ENCODE data around the gene AQP2. TPM values are rescaled to one million over a fixed set of nuclear protein-coding genes. Genes with fewer than 3 reads are reported as not detected.

Gene AQP2
- total RNA-seq, 1 experiment from 2014 or later = not detected

DNA sequence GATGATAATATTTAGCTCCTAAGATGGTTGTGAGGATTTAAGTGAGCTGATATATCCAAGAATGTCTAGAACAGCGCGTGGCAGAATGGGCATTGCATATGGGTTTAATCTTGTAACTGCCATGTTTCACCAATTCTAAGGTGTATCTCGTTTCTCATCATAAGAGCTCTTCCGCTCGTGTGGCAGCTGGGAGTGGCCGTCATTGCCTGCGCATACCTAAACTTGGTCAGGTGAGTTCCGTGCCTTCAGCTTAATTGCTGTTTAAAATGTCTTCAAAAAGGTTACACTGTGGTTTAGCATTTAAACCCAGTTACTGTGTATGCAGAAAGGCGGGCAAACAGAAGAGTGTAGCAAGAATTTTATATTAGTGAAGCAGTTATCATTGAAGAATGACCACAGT is 4.5 kb upstream of the AQP2 start:
- BruUV-seq (replicated peaks) = no TSS peak
- DNase-seq (ENCODE audit: low read depth, low spot score) (no peak), ATAC-seq (peak; percentile 9)
- TF ChIP-seq RAD21 (IDR thresholded peaks at IDR 0.05; ENCODE audit: low read depth) = no peak
- no peak for TF ChIP-seq SRF (IDR thresholded peaks at IDR 0.05; ENCODE audit: low read depth)
- H2AFZ ChIP-seq (ENCODE audit: low read depth, low read length, poor library complexity, severe bottlenecking) = peak overlapping the region; percentile 97
- POLR2A ChIA-PET = interaction anchor here (1.1 to 1.9 kb wide), 3 partner anchors 14 to 205 kb away, joined by 3 to 7 read pairs (median 6); partner anchors contain the start of gene TMBIM6
- intact Hi-C loops (cut with micrococcal nuclease) = no loop called here
- RAD21 ChIA-PET (ENCODE audit: low non-redundant PET in 1 of 2, low total read pairs in 2 of 2, uncharacterized antibody in 2 of 2, unreplicated experiment in 2 of 2) = interaction anchor here (0.6 to 1.6 kb wide), 5 partner anchors 14 to 1254 kb away, joined by 3 to 6 read pairs (median 3); no protein-coding TSS in a partner anchor
- H3K27ac ChIP-seq (ENCODE audit: low read depth, low read length) = no peak overlapping the region
- H3K36me3 ChIP-seq (ENCODE audit: control insufficient read depth in 1 of 2, insufficient read depth in 2 of 2, low read length in 2 of 2) = no peaks in the 10 kb centered on the region
- no peaks in the 10 kb centered on the region for H4K20me1 ChIP-seq (ENCODE audit: insufficient read depth)
- no peaks in the 10 kb centered on the region for H3K9me2 ChIP-seq (ENCODE audit: insufficient read depth)
- 0 out of 2 replicates have a peak overlapping the region, but pooled peaks have one; percentile 18 for H3K9ac ChIP-seq (ENCODE audit: low read length)
- peak overlapping the region; percentile 57 for H3K4me2 ChIP-seq (ENCODE audit: low read length)
- H3K27me3 ChIP-seq (ENCODE audit: insufficient read depth, low read length) = no peaks in the 10 kb centered on the region
- H3K4me1 ChIP-seq (ENCODE audit: control insufficient read depth in 1 of 2, insufficient read depth in 2 of 2, low read length in 2 of 2) = peaks cover 3 to 13% of the 10 kb centered on the region in 2 experiments; a peak in 3 of 4 replicates
- CTCF ChIA-PET = interaction anchor here (0.9 to 4.0 kb wide), 20 partner anchors 9 to 323 kb away, joined by 3 to 45 read pairs (median 8); partner anchors contain the start of gene PRPF40B
- no peaks in the 10 kb centered on the region for H3K9me3 ChIP-seq (ENCODE audit: control insufficient read depth in 1 of 2, insufficient read depth in 1 of 2, low read depth in 1 of 2, low read length in 2 of 2)
- H3K4me3 ChIP-seq (replicated peaks in 1 of 2; ENCODE audit: low read depth in 1 of 2, low read length in 2 of 2) = no peak overlapping the region
- H3K79me2 ChIP-seq (ENCODE audit: insufficient read depth, low read length) = no peaks in the 10 kb centered on the region

DNA sequence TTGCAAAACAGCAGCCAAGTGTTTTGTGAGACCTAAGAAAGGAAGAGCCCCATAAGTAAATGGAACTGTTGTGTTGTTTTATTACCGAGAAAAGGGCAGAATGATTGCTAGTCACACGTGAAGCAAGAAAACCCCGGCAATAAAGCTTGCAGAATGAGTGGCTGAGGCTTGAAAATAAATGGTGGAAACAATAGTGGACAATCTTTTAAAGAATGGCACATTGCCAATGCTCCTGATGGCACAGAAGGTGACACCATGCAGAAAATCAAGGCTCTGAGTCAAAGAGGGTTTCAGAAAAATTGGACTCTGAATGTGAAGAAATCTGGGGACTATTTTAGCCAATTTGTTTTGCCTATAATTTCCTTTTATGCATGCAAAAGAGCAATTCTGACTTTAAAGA is 4.0 kb upstream of the AQP2 start:
- H3K36me3 ChIP-seq (ENCODE audit: control insufficient read depth in 1 of 2, insufficient read depth in 2 of 2, low read length in 2 of 2) = no peaks in the 10 kb centered on the region
- no peaks in the 10 kb centered on the region for H3K27me3 ChIP-seq (ENCODE audit: insufficient read depth, low read length)
- no peak overlapping the region for H3K4me2 ChIP-seq (ENCODE audit: low read length)
- H3K9me3 ChIP-seq (ENCODE audit: control insufficient read depth in 1 of 2, insufficient read depth in 1 of 2, low read depth in 1 of 2, low read length in 2 of 2) = no peaks in the 10 kb centered on the region
- H4K20me1 ChIP-seq (ENCODE audit: insufficient read depth) = no peaks in the 10 kb centered on the region
- TF ChIP-seq SIN3A (IDR thresholded peaks at IDR 0.05; ENCODE audit: low read depth) = no peak
- TF ChIP-seq, protein P1, sequence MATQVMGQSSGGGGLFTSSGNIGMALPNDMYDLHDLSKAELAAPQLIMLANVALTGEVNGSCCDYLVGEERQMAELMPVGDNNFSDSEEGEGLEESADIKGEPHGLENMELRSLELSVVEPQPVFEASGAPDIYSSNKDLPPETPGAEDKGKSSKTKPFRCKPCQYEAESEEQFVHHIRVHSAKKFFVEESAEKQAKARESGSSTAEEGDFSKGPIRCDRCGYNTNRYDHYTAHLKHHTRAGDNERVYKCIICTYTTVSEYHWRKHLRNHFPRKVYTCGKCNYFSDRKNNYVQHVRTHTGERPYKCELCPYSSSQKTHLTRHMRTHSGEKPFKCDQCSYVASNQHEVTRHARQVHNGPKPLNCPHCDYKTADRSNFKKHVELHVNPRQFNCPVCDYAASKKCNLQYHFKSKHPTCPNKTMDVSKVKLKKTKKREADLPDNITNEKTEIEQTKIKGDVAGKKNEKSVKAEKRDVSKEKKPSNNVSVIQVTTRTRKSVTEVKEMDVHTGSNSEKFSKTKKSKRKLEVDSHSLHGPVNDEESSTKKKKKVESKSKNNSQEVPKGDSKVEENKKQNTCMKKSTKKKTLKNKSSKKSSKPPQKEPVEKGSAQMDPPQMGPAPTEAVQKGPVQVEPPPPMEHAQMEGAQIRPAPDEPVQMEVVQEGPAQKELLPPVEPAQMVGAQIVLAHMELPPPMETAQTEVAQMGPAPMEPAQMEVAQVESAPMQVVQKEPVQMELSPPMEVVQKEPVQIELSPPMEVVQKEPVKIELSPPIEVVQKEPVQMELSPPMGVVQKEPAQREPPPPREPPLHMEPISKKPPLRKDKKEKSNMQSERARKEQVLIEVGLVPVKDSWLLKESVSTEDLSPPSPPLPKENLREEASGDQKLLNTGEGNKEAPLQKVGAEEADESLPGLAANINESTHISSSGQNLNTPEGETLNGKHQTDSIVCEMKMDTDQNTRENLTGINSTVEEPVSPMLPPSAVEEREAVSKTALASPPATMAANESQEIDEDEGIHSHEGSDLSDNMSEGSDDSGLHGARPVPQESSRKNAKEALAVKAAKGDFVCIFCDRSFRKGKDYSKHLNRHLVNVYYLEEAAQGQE (IDR thresholded peaks at IDR 0.05; ENCODE audit: low read depth) = no peak
- no peak for TF ChIP-seq EGR1 (IDR thresholded peaks at IDR 0.05; ENCODE audit: low read depth)
- intact Hi-C loops (cut with micrococcal nuclease) = no loop called here
- DNase-seq (ENCODE audit: low read depth, low spot score) = no peak
- no peak overlapping the region for H3K9ac ChIP-seq (ENCODE audit: low read length)
- H3K79me2 ChIP-seq (ENCODE audit: insufficient read depth, low read length) = no peaks in the 10 kb centered on the region
- H2AFZ ChIP-seq (ENCODE audit: low read depth, low read length, poor library complexity, severe bottlenecking) = peak overlapping the region; percentile 97
- no peak overlapping the region for H3K4me3 ChIP-seq (replicated peaks in 1 of 2; ENCODE audit: low read depth in 1 of 2, low read length in 2 of 2)
- H3K27ac ChIP-seq (ENCODE audit: low read depth, low read length) = no peak overlapping the region
- peaks cover 3 to 13% of the 10 kb centered on the region in 2 experiments; a peak in 3 of 4 replicates for H3K4me1 ChIP-seq (ENCODE audit: control insufficient read depth in 1 of 2, insufficient read depth in 2 of 2, low read length in 2 of 2)
- CTCF ChIA-PET = interaction anchor here (1.3 to 4.0 kb wide), 12 partner anchors 8 to 323 kb away, joined by 3 to 45 read pairs (median 13); partner anchors contain the start of gene PRPF40B
- no peaks in the 10 kb centered on the region for H3K9me2 ChIP-seq (ENCODE audit: insufficient read depth)
- no peak for ATAC-seq
- no TSS peak for BruUV-seq (replicated peaks)
- RAD21 ChIA-PET (ENCODE audit: low non-redundant PET in 1 of 2, low total read pairs in 2 of 2, uncharacterized antibody in 2 of 2, unreplicated experiment in 2 of 2) = interaction anchor here in 1 of 2 experiments (1.4 to 1.6 kb wide), 2 partner anchors 110 to 124 kb away, joined by 3 to 6 read pairs; no protein-coding TSS in a partner anchor
- POLR2A ChIA-PET = interaction anchor here (1.2 to 1.9 kb wide), 2 partner anchors 14 to 205 kb away, joined by 6 to 7 read pairs; partner anchors contain the start of gene TMBIM6

Data from HCT116 (cell line).